ENCODE measurements around the gene ILRUN.
"Not testable (repeated sequence)": the region's sequence is repeated elsewhere in the genome, so short reads cannot be mapped to it uniquely, and the experiment has no call there.

The ILRUN gene

GRCh38 chr6:34696189-34696738 is 303 bp downstream of the ILRUN start:
- DNase-seq: no peak

- DNase-seq: no peak
Observed at GRCh38 chr6:34695729-34696188, 808 bp downstream of the ILRUN start.

GRCh38 chr6:34692280-34692679 is 4.3 kb downstream of the ILRUN start:
- DNase-seq: no peak

GRCh38 chr6:34689742-34690141 is 6.8 kb downstream of the ILRUN start:
- DNase-seq: no peak

GRCh38 chr6:34688956-34689355 is 7.6 kb downstream of the ILRUN start:
- no peak for DNase-seq

GRCh38 chr6:34684919-34685318 is 11.6 kb downstream of the ILRUN start:
- no peak for DNase-seq

- DNase-seq: no peak
Observed at GRCh38 chr6:34684364-34684763, 12.2 kb downstream of the ILRUN start.

- no peak for DNase-seq
Observed at GRCh38 chr6:34680802-34681515, 15.6 kb downstream of the ILRUN start.

- not testable (repeated sequence) for DNase-seq
Observed at GRCh38 chr6:34680313-34680712, 16.3 kb downstream of the ILRUN start.

- no peak for DNase-seq
Observed at GRCh38 chr6:34679552-34680253, 16.9 kb downstream of the ILRUN start.

- no peak for DNase-seq
Observed at GRCh38 chr6:34676140-34676539, 20.4 kb downstream of the ILRUN start.

GRCh38 chr6:34674930-34675329 is 21.6 kb downstream of the ILRUN start:
- not testable (repeated sequence) for DNase-seq

- DNase-seq: no peak
Observed at GRCh38 chr6:34674268-34674639, 22.3 kb downstream of the ILRUN start.

- DNase-seq: no peak
Observed at GRCh38 chr6:34673064-34673463, 23.5 kb downstream of the ILRUN start.

- DNase-seq: no peak
Observed at GRCh38 chr6:34672657-34673043, 23.9 kb downstream of the ILRUN start.

- DNase-seq: no peak
Observed at GRCh38 chr6:34671801-34672656, 24.5 kb downstream of the ILRUN start.

GRCh38 chr6:34671367-34671766 is 25.2 kb downstream of the ILRUN start:
- DNase-seq: no peak

GRCh38 chr6:34668799-34669198 is 27.8 kb downstream of the ILRUN start:
- DNase-seq: not testable (repeated sequence)

GRCh38 chr6:34667481-34668238 is 28.9 kb downstream of the ILRUN start:
- DNase-seq: no peak

GRCh38 chr6:34665019-34665418 is 31.5 kb downstream of the ILRUN start:
- DNase-seq: no peak

GRCh38 chr6:34664256-34664971 is 32.2 kb downstream of the ILRUN start:
- no peak for DNase-seq

GRCh38 chr6:34663831-34664255 is 32.7 kb downstream of the ILRUN start:
- DNase-seq: no peak
